H1 (cell line): ENCODE measurements around the gene PCGF3.

Experiments used
- BCL11A ChIP-seq, 2 experiments: IDR thresholded peaks; one replicate each; pipeline ENCODE4 v1.6.1; 2011; ENCODE audit warnings: low read depth in 2 of 2, low read length in 2 of 2, mild to moderate bottlenecking in 2 of 2
- CEBPB ChIP-seq: IDR thresholded peaks from 2 replicates; pipeline ENCODE4 v1.6.1; 2012; ENCODE audit warnings: low read depth, low read length
- CHD2 ChIP-seq: IDR thresholded peaks from 2 replicates; pipeline ENCODE4 v1.6.1; 2012; ENCODE audit warnings: low read length, improper control_type of control experiment
- CTCF ChIP-seq, 3 experiments: IDR thresholded peaks; 1 replicate in 2 of 3; 2 replicates in 1 of 3; pipeline versions ENCODE4 v1.5.1 to v1.6.1; 2011; ENCODE audit warnings: low read length in 3 of 3, mild to moderate bottlenecking in 3 of 3, inconsistent platforms in 2 of 3, low read depth in 1 of 3, moderate library complexity in 1 of 3; ENCODE audit not compliant: insufficient read depth in 1 of 3; ENCODE audit errors: control extremely low read depth in 1 of 3
- GABPA ChIP-seq: IDR thresholded peaks from 2 replicates; pipeline ENCODE4 v1.6.1; 2011; ENCODE audit warnings: mild to moderate bottlenecking, low read length, moderate library complexity, borderline replicate concordance; ENCODE audit not compliant: insufficient read depth
- JUND ChIP-seq: IDR thresholded peaks from 2 replicates; pipeline ENCODE4 v1.6.1; 2011; ENCODE audit warnings: mild to moderate bottlenecking, improper control_type of control experiment, low read length
- MAX ChIP-seq: IDR thresholded peaks from 2 replicates; pipeline ENCODE4 v1.6.1; 2012; ENCODE audit warnings: inconsistent platforms
- POLR2A ChIP-seq, 2 experiments: IDR thresholded peaks; 1 replicate in 1 of 2; 2 replicates in 1 of 2; pipeline ENCODE4 v1.6.1; 2011; ENCODE audit warnings: low read depth in 2 of 2, low read length in 2 of 2, mild to moderate bottlenecking in 2 of 2; ENCODE audit errors: control extremely low read depth in 1 of 2
- POLR2AphosphoS5 ChIP-seq: IDR thresholded peaks from 2 replicates; pipeline ENCODE4 v1.6.1; 2011; ENCODE audit warnings: low read depth, low read length
- RNF2 ChIP-seq: fragments of 200-900, 300-1000 bp; sonication (generic); IDR thresholded peaks from 2 replicates; pipeline ENCODE4 v1.7.1; 2016; ENCODE audit warnings: borderline replicate concordance, low read depth, mild to moderate bottlenecking, antibody characterized with exemption, low read length; ENCODE audit not compliant: poor library complexity, severe bottlenecking; ENCODE audit errors: missing control alignments
- SIN3A ChIP-seq, 2 experiments: IDR thresholded peaks in 1 of 2; conservative IDR thresholded peaks in 1 of 2; 2 replicates each; pipeline ENCODE4 v1.6.1; 2011 to 2012; ENCODE audit warnings: low read length in 2 of 2, improper control_type of control experiment in 1 of 2, low read depth in 1 of 2, mild to moderate bottlenecking in 1 of 2
- SIX5 ChIP-seq: IDR thresholded peaks from 2 replicates; pipeline ENCODE4 v1.6.1; 2011; ENCODE audit warnings: mild to moderate bottlenecking, low read depth, low read length

- TF ChIP-seq CTCF (IDR thresholded peaks at IDR 0.05; ENCODE audit: control extremely low read depth in 1 of 3, insufficient read depth in 1 of 3, low read depth in 1 of 3, low read length in 3 of 3), result no peak
- TF ChIP-seq SIN3A (conservative IDR thresholded peaks at IDR 0.05 in 1 of 2, IDR thresholded peaks at IDR 0.05 in 1 of 2; ENCODE audit: low read depth in 1 of 2, low read length in 2 of 2), result no peak
- TF ChIP-seq CHD2, result no peak
- no peak for TF ChIP-seq BCL11A (IDR thresholded peaks at IDR 0.05; ENCODE audit: low read depth in 2 of 2, low read length in 2 of 2)
- no peak for TF ChIP-seq CEBPB
- no peak for TF ChIP-seq MAX
- no peak for TF ChIP-seq POLR2A (IDR thresholded peaks at IDR 0.05; ENCODE audit: control extremely low read depth in 1 of 2, low read depth in 2 of 2, low read length in 2 of 2)
- no peak for TF ChIP-seq POLR2AphosphoS5
- no peak for TF ChIP-seq SIX5
- TF ChIP-seq JUND, result no peak
- TF ChIP-seq GABPA, result no peak
- no peak for TF ChIP-seq RNF2
Measured at GRCh38 chr4:726838-727237, 21.2 kb downstream of the PCGF3 start.
